Measurements from ENCODE around the gene FRYL. TPM values are rescaled to one million over a fixed set of nuclear protein-coding genes. Genes with fewer than 3 reads are reported as not detected.

FRYL gene
- total and polyA plus RNA-seq, 2 of the 13 experiments (the other 11 are each of a cell fraction or from before 2014, with no cell fraction given), result 9.7 to 19.6 TPM

GRCh38 chr4:48634688-48635308 lies 145.3 kb downstream of the FRYL start (continued):
- TF ChIP-seq CBX1 (IDR thresholded peaks at IDR 0.05; ENCODE audit: low read depth) (no peak), ZNF280D (CRISPR knock-in tag; IDR thresholded peaks at IDR 0.05) (no peak), SYNCRIP (IDR thresholded peaks at IDR 0.05; ENCODE audit: insufficient read depth, low read depth, low read length) (no peak), GATAD2A (CRISPR knock-in tag; IDR thresholded peaks at IDR 0.05) (no peak), RFXAP (CRISPR knock-in tag; IDR thresholded peaks at IDR 0.05; ENCODE audit: borderline replicate concordance) (no peak), KMT2A (CRISPR knock-in tag; IDR thresholded peaks at IDR 0.05) (no peak)

- no peak overlapping the region for H2AFZ ChIP-seq (ENCODE audit: low read length)
- no peak overlapping the region for H3K4me2 ChIP-seq (ENCODE audit: low read depth, low read length)
- 95% methylated on average over 1 of the region's 1 CpG for WGBS (ENCODE audit: low lambda C conversion rate)
- intact Hi-C loops (cut with micrococcal nuclease; ENCODE audit: unreplicated experiment), result no loop called here
- 0 out of 2 replicates have a peak, but pooled peaks cover 11% of the 10 kb centered on the region for H3K4me1 ChIP-seq (ENCODE audit: insufficient read depth, low read length)
- H3K36me3 ChIP-seq (replicated peaks in 1 of 2; ENCODE audit: control insufficient read depth in 1 of 2, insufficient read depth in 2 of 2, low read length in 2 of 2), result peaks cover 0 to 4% of the 10 kb centered on the region in 2 experiments; a peak in 1 of 5 replicates
- no peak overlapping the region for H3K9ac ChIP-seq (ENCODE audit: insufficient read depth, low read depth, low read length)
- H4K20me1 ChIP-seq (ENCODE audit: insufficient read depth, low read length), result no peaks in the 10 kb centered on the region; the same call in 1 of the 2 replicates
- H3K27ac ChIP-seq (ENCODE audit: extremely low read length, insufficient read depth, low read length), result no peak overlapping the region
- CTCF ChIA-PET (ENCODE audit: low intra/inter-chr PET ratio, low total read pairs), result no interaction called here
- ATAC-seq, result no peak
- POLR2A ChIA-PET, result no interaction called here
- TSS peak; percentile 36 for BruUV-seq (replicated peaks)
- no peaks in the 10 kb centered on the region for H3K27me3 ChIP-seq (ENCODE audit: control insufficient read depth in 1 of 2, insufficient read depth in 2 of 2, low read length in 2 of 2)
- no peaks in the 10 kb centered on the region for H3K9me3 ChIP-seq (ENCODE audit: low read length)
- in situ Hi-C loops (cut with HindIII; ENCODE audit: extremely low pct_ligation_motif_present, low pct_unique_long_range_greater_than_20kb), result no loop called here
- FAIRE-seq, result no peak
- no peak for DNase-seq (ENCODE audit: low spot score)
- no peaks in the 10 kb centered on the region for H3K79me2 ChIP-seq (ENCODE audit: insufficient read depth, low read length)
- H3K4me3 ChIP-seq (replicated peaks in 1 of 3; ENCODE audit: insufficient read depth in 1 of 3, low read depth in 2 of 3, low read length in 3 of 3), result no peak overlapping the region
- no peak for TF ChIP-seq PBX3 (CRISPR knock-in tag; IDR thresholded peaks at IDR 0.05; ENCODE audit: borderline replicate concordance)
- TF ChIP-seq ZNF761 (CRISPR knock-in tag; conservative IDR thresholded peaks at IDR 0.05), result no peak
- TF ChIP-seq ZBTB7A (CRISPR knock-in tag; IDR thresholded peaks at IDR 0.05), result no peak
- no peak for TF ChIP-seq ZNF574 (CRISPR knock-in tag; IDR thresholded peaks at IDR 0.05)
- no peak for TF ChIP-seq E2F1 (CRISPR knock-in tag; IDR thresholded peaks at IDR 0.05)
- TF ChIP-seq SATB2 (CRISPR knock-in tag; IDR thresholded peaks at IDR 0.05), result no peak
- no peak for TF ChIP-seq LBX2 (CRISPR knock-in tag; IDR thresholded peaks at IDR 0.05; ENCODE audit: borderline replicate concordance)
- TF ChIP-seq HNRNPL (IDR thresholded peaks at IDR 0.05; ENCODE audit: low read depth, low read length), result no peak
Observed at GRCh38 chr4:48633657-48634056, 146.4 kb downstream of the FRYL start.

All from HepG2 (cell line).